HG03066 (cell line): ENCODE measurements around the gene SNX15.

Experiments
- ATAC-seq: cut with Tn5 transposase; IDR thresholded peaks from one replicate; pipeline ENCODE4 v1.9.1; 2021; ENCODE audit warnings: low read depth; ENCODE audit not compliant: unreplicated experiment

The SNX15 gene

GRCh38 chr11:65051398-65051858 is 24.2 kb downstream of the SNX15 start:
- ATAC-seq = no peak

- no peak for ATAC-seq
These were observed 26.7 kb downstream of the SNX15 start for GRCh38 chr11:65053827-65054508.

GRCh38 chr11:65055538-65055937 is 28.3 kb downstream of the SNX15 start:
- no peak for ATAC-seq

DNA sequence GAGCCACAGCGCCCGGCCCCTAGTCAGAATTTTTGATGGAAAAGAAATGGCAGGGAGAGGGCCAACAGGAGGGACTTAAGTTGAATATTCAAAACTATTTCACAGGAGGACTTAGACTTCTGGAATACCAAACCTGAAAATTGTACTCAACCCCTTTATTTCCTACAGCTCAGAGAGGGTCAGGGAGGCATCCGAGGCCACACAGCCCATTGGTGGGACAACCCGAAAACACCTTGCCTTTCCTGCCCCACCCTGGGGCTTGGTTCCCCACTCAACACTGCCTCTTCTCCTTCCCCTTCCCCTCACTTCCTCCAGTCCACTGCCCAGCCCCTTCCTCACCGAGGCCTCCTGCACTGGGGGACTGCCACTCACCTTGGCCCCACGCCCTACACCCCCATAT is 29.8 kb downstream of the SNX15 start:
- no peak for ATAC-seq

GRCh38 chr11:65057526-65057925 is 30.3 kb downstream of the SNX15 start:
- no peak for ATAC-seq

DNA sequence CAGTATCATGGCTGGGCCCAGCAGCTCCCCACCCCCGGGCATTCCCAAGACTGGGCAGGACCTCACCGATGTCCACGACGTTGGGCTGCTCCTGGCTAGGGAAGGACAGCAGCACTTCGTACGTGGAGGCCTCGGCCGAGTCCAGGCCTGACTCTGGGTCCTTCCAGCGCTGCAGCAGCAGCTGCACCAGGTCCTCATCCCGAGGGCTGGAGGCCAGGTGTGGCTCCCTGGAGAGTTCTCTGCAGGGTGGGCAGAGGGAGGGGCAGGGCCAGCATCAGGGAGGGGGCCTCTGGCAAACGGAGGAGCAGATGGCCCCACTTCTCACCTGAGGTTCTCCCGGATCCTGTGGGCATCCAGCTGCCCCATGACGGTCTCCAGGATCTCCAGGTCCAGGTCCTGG is 30.8 kb downstream of the SNX15 start:
- no peak for ATAC-seq

DNA sequence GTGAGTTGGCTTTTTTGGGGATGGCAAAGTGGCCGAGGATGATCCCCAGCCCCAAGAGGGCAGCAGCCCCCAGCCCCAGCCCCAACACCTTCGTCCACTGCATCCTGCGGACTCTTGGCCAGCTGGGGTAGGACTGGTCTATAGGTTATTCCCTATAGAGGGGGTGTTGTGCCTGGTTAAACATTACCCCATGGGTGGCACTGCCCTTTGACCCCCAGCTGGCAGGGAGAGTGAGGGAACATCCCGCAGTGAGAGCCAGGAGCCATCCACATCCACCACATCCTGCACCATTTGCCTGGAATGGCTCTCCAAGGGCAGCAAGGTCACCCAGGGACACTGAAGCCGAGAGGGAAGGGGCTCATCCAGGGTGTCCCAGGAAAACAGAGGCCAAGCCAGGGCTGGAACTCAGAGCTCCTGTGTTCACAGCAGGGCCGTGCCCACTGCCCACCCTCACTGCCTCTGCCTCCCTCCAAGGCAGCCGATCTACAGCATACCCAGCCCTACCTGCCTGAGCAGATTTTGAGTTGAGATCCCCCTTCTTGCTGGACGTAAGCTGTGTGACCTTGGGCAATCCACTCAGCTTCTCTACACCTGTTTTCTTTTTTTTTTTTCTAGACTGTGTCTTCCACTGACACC is 31.3 kb downstream of the SNX15 start, which contains the start of gene NAALADL1:
Gene NAALADL1, minus strand, starts transcription at position 135 of the 636 bp plus-strand sequence. Its CDS starts 32 bp downstream, at position 103.
- ATAC-seq = no peak

DNA sequence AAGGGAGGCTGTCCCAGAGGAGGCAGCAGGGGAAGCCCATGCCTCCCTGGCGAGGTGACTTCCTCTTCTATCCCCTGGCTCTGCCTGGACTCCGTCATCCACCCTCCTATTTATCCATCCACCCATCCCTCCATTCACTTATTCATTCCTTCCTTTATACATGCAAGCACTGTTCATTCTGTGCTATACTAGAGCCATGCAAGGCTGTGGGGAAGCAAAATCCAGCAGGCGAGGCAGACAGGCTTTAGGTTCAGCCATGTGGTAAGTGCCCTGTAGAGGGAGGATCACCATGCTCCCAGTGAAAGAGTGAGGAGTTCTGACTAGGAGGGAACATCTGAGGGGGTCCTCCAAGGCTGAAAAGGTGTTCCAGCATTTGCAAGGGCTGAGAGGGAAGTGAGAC is 32.3 kb downstream of the SNX15 start:
- no peak for ATAC-seq

GRCh38 chr11:65059959-65060824 is 33.0 kb downstream of the SNX15 start:
- ATAC-seq = no peak

DNA sequence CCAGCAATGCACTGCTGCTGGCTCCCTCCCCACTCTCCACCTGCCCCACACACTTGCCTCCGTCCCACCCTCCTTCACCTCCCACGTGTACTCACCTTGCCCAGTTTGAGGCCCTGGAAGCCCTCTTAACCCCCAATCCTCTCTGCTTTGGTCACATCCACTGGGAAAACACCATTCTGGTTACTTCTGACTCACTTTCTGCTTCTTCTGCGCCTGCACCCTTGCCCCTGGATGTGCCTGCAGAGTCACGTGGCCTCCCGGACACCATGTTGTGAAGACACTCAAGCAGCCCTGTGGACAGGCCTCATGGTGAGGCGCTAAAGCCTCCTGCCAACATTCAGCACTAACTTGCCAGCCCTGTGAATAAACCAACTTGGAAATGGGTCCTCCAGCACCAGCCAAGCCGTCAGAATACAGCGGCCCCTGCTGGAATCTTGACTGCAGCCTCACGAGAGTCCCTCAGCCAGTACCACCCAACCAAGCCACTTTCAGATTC is 33.7 kb downstream of the SNX15 start:
- no peak for ATAC-seq

DNA sequence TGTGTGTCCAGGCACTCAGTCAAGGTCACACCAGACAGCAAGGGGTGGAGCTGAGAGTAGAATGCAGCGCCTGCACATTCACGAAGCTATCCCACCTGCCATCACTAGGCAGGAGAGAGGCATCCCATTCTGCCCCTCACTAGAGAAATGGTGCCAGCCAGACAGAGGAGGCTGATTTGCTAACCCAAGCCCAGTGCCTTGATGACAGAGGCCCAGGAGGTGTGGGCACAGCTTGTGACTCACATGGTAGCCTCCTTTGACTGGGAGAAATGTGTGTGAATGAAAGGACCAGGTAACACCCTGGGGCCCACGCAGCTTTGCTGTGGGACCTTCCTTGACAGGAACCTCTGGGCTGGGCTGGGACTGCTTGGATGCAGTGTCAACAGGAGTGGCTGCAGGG is 36.3 kb downstream of the SNX15 start:
- ATAC-seq = no peak

DNA sequence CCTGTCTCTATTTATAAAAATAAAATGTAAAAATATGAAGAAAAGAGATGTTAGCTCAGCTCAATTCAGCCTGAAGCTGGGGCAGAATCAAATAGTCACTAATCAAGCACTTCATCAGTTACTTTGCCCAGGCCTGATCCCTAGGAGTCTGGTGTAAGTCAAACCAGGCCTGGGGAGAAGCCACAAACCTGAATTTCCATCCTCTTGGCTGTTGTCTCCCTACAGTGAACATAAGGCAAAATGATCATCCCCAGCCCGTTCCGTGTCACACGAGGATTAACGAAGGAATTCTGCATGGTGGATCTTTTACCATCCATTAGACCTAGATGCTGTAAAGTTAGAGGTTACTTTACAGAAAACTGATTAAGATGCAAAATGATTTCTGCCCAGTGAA is 37.6 kb downstream of the SNX15 start:
- ATAC-seq = no peak

- no peak for ATAC-seq
These were observed 38.6 kb downstream of the SNX15 start for GRCh38 chr11:65065851-65066250.

GRCh38 chr11:65066315-65066714 is 39.1 kb downstream of the SNX15 start:
- no peak for ATAC-seq

DNA sequence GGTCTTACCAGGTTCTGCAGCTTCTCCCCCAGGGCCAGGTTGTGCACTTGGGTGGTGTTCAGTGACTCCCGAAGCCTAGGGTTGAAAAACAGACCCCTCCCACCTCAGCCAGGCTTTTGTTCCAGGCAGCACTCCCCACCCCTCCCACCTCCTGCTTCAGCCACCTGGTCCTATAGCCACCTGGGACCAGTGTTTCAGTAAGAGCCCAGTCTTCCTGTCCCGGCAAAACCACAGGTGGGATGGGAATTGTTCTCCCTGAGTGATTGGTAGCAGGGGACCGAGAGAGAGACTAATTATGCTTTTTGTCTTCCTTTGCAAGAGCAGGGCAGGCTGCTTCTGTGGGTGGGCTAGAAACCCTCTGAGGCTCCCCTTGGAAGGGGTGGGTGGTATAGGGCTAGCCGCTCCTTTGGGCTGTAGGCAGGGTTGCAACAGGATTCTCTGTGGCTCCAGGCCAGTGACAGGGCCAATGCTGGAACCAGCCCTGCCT is 39.6 kb downstream of the SNX15 start:
- no peak for ATAC-seq

DNA sequence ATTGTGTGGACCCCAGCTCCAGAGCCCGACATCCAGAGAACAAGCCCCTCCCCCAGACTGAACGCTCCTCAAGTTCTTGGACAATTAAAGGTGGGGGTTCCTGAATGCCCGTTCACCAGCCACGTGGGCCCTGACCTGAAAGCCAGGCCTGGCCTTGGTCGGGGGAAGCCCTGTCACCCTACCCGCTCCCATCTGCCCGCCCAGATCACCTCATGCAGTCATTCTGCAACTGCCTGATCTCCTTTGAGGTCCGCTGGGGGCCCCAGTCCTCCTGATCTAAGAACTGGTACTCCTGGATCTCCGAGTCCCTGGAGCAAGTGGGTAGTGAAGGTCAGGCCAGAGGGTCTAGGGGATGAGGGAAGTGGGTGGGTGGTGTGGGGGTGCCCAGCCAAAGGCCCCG is 40.2 kb downstream of the SNX15 start:
- no peak for ATAC-seq

GRCh38 chr11:65069217-65069616 is 42.0 kb downstream of the SNX15 start:
- no peak for ATAC-seq

- no peak for ATAC-seq
These were observed 44.8 kb downstream of the SNX15 start for GRCh38 chr11:65071907-65072630.

DNA sequence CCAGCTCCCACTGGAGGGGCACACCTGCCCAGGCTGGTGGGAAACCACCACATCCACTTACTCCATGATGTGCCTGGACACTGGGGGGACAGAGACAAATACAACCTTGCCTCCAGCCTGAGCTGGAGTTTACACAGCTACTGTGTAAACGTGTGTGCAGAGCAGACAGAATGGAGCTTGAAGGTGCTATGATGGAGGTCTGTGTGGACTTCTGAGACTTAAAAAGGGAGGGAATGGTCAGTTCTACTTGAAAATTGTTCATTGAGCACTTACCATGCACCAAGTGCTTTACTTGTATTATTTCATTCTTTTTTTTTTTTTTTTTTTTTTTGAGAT is 45.4 kb downstream of the SNX15 start:
- ATAC-seq = no peak

GRCh38 chr11:65077451-65077850 is 50.2 kb downstream of the SNX15 start:
- ATAC-seq = no peak
